ENCODE measurements around the gene PAF1.

The PAF1 gene

DNA sequence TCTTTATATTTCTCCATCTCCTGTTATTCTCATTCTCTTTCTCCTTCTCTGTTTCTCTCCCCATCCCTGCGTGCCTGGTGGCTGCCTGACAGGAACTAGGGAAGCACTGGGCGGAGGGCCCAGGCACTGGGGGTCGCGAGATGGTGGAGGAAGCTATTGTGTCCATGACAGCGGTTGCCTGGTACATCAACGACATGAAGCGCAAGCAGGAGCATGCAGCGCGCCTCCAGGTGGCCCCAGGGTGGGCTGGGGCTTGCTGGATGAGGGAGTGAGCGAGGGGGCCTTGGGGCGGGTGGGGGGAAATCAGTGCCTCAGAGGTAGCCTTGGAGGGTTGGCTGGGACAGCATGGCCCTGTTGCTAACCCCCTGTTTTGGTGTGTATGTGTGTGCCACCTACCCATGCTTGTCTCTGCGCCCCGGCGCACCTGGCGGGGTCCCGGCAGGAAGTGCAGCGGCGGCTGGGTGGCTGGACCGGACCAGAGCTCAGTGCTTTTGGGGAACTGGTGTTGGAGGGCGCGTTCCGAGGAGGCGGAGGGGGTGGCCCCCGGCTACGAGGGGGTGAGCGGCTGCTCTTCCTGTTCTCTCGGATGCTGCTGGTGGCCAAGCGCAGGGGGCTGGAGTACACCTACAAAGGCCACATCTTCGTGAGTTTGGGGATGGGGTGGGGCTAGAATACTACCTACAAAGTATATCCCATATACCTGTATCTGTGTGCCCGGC, 26.7 kb upstream of the PAF1 start:
- DNase-seq, result no peak

DNA sequence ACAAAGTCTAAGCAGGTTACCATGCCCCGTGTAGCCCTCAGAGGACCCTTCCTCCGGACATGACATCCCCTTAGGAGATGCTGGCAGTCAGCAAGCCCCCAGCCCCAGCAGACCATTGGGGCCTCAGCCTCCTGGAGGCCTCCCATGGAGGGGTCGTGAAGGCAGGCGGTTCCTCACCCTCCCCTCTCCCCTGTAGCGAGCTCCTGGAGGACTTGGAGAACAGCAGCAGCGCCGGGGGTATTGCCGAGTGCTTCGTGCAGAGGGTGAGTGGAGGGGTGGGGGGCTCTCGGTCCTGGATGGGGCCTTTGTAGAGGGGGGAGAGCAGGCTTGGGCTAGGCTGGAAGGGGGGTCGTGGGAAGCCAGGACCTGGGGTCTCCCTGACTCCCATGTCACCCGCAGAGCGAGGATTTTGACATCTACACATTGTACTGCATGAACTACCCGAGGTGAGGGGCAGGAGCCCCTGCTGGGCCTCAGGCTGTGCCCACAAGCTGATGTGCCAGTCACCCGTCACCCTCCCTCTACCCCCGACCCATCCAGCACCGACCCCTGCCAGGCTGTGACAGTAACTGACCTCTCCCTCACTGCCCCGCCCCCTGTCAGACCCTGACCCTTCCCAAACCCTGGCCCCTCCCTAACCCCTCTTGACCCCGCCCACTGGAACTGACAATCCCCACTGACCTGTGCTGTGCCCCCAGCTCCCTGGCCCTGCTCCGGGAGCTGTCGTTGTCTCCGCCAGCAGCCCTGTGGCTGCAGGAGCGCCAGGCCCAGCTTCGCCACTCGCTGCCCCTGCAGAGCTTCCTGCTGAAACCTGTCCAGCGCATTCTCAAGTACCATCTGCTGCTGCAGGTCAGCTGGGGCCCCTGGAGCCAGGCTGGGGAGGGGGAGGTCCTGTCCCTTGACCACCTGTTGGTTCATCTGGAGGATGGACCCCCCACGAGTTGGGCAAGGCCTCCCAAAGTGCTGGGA, 25.5 kb upstream of the PAF1 start:
- no peak for DNase-seq

DNA sequence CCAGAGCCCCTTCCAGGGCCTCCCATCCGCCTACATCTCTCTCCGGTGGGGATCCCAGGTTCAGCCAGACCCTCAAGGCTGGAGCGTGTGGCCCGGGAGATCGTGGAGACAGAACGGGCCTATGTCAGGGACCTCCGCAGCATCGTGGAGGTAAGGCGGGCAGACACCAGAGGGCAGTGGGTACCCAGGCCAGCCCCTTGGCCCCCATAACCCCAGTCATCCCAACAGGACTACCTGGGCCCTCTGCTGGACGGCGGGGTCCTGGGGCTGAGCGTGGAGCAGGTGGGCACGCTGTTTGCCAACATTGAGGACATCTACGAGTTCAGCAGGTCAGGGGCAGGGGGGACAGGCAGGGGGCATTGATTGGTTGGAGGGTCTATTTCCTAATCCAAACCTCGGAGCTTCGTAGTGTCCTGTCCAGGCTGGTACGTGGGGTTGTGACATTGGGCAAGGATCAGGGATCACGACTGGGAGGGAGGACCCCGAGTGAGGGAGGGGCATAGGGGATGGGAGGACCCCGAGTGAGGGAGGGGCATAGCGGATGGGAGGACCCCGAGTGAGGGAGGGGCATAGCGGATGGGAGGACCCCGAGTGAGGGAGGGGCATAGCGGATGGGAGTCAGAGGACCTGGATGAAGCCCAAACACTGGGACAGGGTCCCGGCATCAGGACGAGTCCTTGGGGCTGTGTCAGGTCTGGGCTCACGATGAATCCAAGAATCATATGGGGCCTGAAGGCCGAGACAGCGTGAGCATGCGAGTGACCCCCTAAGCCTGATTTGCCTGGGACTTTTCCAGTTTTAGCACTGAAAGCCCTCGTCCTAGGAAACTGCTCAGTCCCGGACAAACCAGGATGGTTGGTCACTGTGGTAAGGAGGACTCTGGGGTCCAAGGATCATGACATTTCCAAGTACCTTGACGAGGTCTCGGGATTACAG, 24.5 kb upstream of the PAF1 start:
- no peak for DNase-seq

DNA sequence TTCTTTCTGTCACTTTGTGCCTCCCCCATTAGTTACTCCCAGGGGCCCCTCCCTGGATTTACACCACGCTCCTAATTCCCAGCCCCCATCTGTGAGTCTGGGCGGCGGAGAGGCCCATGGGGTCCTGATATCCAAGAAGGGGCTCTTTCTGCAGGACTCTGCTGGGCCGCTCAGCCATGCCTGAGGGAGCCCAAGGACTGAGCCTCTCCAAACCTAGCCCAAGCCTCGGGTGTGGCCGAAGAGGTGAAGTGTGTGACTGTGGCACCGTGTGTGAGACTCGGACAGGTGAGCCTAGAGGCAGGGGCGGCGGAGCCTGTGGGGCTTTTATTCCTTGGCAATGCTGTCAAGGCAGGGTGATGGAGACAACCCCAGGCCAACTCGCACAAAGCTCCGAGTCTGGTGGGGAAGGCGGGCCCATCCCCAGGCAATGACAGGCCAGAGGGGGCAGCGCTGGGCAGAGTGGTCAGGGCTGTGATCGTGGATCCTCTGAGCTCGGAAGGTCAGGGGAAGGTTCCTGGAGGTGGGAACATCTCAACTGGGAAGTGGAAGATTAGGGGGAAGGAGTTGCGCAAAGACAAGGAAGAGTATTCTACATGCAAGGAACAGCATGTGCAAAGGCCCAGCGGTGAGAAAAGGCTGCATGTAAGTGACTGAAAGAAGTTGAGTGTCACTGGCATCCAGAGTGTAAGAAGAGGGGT, 23.2 kb upstream of the PAF1 start:
- peak in 1 of 51 donors; percentile 6 for DNase-seq

DNA sequence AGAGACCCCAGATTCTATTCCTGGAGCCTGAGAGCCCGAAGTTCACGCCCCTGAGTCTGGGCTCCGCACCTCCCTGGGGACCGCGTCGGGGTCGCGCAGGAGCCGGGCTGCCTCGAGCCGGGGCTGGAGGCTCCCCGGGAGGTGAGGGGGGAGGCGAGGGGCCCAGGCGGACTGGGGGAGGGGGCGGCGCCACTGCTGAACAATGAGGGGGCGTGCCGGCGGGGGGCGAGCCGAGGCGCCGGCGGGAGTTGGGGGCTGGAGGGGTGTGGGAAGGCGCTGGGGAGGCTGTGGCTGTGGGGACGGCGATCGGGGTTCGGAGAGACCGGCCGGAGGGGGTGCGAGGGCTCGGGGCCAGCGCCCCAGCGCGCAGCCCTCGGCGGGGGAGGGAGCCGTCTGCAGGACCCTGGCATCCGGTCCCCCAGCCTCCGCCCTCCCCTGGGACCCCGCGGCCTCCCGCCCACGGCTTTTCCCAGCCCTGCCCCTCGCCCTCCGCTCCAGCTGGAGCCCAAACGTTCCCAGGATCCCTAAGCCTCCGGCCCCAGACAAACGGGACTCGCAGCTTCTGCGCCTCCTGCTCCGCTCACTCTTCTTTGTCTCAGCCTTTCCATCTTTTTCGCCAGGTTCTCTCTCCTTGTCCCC, 22.5 kb upstream of the PAF1 start:
- peak in 8 of 51 donors; percentile 12 to 39 (median 26) for DNase-seq

DNA sequence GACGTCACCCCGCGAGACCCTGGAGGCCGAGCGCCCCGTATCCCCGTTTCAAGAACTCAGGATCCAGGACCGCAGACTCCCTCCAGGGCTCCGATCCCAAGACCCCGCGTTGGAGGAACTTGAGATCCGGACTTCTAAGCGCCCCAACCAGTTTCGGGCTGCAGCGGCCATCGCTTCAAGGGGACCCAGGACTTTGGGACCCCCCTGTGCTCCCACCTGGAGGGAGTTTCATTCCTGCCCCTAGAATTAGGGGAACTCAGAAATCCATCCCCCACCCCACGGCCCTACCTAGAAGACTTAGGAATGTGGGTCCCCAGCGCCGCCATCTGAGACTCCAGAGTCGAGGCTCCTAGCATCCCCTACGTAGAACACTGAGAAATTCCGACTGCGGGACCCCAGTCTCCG, 22.0 kb upstream of the PAF1 start:
- DNase-seq, result peak in 6 of 51 donors; percentile 14 to 51 (median 34)

DNA sequence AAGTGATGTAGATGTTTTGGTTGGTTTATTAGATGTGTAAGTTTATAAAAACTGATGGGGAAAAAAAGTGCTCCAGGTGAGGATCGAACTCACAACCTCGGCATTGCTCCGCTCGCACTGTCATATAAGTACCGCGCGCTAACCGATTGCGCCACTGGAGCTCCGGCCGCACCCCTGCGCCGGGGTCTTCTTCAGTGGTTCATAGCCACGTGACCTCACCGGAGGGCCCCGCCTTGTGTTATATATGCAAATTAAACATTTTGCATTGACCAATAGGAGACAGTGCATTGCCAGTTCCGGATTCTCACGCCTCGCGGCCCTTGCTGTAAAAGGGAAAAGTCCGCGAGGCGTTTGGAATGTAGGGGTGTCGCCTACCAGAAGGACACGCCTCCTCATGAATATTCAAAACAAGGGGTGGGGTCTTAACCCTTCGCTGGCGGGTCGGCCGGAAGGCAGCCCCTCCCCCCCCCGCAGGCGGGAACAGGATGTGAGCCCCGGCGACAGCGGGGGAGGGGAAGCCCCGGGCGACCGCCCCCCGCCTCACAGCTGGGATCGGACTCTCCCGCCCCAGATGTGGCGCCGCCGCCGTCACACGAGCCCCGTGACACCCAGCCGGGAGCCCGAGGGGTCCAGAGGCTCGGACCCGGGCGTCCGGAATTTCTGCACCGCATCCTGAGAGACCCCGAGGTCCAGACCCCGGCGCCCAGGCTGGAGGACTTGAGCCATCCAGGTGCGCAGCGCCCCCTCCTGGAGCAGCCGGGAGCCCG, 21.4 kb upstream of the PAF1 start, which contains the start of gene PLEKHG2:
Gene PLEKHG2, plus strand, starts transcription at position 570 of the 767 bp plus-strand sequence. CDS start 1,418 bp downstream, outside the sequence.
- DNase-seq, result peak; percentile 51 to 98 (median 88)

DNA sequence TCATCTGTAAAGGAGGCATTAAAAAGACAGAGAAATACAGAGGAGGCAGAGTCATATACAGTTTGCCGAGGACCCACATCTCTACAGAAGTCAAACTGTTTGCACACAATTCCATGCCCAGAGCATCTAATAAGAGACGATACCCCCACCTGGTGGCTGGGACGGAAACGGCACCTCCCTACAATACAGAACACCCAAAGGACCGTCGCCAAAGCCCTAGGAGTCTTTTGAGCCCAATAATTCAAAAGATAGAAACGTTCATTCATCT, 20.9 kb upstream of the PAF1 start:
- DNase-seq, result peak in 46 of 51 donors; percentile 25 to 95 (median 75)

DNA sequence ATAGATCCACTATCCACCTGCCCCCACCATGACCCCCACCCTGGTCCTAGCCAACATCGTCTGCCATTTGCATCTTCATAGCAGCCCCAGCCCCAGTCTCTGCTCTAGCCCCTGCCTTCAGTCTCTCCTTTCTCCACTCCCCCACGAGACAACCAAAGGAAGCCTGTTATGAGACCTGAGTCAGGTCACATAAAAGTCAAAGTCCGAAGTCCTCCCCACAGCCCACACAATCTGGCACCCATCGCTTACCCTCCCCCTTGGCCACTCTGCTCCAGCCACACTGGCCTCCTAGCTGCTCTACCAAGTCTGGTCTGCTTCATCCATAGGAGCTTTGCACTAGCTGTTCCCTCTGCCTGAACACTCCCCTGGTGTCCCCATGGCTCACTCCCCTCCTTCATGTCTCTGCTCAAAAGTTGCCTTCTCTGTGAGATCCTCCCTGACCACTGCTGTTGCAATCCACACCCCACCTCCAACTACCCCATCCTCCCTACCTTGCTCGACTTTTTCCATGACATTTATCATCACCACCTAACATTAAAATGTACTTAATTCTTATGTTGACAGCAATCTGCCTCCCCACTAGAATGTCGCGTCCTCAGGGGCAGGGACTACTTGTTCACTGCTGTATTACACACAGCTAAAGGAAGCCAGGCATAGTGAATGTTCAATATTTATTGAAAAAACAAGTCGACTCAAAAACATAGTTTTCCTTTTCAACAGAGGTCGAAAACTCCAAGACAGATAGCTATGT, 20.4 kb upstream of the PAF1 start:
- DNase-seq, result peak in 5 of 51 donors; percentile 8 to 80 (median 14)

DNA sequence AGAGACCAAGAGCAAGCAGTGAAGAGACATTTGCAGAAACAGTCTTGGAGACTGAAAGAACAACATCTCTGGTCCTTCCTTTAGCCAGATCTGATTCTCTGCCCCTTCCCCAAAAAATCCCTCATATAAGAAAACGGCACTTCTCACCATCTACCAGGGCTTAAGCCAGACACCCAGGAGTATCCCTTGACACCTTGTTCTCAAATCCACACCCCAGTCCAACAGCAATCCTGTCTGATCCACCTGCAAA, 19.9 kb upstream of the PAF1 start:
- no peak for DNase-seq

DNA sequence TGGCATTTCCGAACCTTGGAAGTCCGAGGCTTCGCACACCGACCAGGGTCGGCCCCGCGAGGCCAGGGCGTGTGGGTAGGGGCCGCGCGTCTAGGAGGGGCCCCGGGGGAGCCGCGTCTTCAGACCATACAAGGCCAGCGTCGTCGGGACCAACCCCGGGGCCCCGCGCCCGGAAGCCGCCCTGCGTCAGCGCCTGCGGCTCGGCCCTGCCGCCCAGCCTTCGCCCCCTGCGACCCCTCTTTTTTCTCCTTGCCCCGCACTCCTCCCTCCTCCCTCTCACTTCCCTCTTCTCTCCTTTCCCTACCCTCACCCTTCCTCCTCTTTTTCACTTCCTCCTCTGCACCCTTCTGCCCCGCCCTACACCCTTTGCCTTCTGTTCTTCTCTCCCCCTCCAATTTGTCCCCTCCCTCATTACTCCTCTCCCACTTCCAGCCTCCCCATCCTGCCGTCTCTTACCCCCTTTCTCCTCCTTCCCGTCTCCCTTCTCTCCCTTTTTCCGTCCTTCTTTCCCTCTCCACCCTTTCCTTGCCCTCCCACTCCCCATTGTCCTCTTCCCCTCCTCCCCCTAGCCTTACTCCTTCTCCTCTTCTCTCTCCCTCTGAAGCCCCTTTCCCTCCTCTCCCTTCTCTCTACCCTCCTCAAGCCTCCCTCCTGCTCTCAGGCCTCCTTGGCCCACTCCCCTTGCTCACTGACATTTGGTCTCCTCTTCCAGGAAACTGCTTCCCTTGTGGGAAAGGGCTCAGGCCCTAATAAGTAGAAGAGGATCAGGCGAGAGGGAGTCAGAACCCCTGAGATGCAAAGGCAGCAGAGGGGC, 19.3 kb upstream of the PAF1 start:
- peak in 23 of 51 donors; percentile 15 to 69 (median 43) for DNase-seq

DNA sequence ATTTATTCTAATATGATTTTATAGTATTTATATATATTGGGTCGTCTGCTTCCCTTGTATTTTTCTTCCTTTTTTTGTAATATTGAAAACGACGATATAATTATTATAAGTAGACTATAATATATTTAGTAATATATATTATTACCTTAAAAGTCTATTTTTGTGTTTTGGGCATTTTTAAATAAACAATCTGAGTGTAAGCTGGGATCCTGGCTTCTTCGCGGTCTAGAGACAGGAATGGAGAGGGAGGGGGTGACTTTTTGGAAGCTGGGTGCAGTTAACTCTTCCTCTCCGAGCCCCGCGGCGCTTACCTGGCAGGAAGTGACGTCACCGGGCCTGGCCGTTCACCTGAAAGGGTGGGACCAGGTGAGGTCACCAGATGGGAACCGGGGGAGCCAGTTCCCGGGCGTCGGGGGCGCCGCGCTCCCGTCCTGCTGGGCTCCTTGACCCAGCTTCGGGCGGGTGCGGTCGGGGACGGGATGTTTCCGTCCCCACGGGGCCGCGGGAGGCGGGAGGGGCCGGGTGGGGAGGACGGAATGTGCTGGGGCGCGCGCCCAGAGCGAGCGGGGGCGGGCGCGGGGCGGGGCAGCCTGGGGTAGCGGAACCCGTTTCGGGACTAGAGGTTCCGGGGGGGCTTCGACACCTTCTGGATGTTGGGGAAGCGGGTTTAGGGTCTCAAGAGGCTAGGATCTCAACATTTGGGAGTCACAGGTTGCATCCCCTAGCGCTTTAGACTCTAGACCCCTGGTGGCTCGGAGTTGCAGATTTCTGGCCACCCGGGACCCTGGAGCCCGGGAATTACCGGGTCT, 18.5 kb upstream of the PAF1 start:
- peak in 44 of 51 donors; percentile 17 to 85 (median 58) for DNase-seq

DNA sequence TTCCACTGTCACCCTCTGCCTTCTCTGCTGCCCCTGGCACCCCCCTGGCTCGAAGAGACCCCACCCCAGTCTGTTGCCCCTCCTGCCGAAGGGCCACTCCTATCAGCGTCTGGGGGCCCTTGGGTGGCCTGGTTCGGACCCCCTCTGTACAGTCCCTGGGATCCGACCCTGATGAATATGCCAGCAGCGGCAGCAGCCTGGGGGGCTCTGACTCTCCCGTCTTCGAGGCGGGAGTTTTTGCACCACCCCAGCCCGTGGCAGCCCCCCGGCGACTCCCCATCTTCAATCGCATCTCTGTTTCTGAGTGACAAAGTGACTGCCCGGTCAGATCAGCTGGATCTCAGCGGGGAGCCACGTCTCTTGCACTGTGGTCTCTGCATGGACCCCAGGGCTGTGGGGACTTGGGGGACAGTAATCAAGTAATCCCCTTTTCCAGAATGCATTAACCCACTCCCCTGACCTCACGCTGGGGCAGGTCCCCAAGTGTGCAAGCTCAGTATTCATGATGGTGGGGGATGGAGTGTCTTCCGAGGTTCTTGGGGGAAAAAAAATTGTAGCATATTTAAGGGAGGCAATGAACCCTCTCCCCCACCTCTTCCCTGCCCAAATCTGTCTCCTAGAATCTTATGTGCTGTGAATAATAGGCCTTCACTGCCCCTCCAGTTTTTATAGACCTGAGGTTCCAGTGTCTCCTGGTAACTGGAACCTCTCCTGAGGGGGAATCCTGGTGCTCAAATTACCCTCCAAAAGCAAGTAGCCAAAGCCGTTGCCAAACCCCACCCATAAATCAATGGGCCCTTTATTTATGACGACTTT, 17.7 kb upstream of the PAF1 start:
- DNase-seq, result peak in 4 of 51 donors; percentile 33 to 71 (median 37)

DNA sequence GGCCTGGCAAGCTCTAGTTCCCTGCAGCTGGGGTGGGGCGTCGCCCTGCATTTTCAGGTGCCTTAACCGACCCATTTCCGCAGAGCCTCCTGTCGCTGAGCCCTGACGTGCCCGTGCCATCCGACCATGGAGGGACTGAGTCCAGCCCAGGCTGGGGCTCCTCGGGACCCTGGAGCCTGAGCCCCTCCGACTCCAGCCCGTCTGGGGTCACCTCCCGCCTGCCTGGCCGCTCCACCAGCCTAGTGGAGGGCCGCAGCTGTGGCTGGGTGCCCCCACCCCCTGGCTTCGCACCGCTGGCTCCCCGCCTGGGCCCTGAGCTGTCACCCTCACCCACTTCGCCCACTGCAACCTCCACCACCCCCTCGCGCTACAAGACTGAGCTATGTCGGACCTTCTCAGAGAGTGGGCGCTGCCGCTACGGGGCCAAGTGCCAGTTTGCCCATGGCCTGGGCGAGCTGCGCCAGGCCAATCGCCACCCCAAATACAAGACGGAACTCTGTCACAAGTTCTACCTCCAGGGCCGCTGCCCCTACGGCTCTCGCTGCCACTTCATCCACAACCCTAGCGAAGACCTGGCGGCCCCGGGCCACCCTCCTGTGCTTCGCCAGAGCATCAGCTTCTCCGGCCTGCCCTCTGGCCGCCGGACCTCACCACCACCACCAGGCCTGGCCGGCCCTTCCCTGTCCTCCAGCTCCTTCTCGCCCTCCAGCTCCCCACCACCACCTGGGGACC, 16.9 kb upstream of the PAF1 start:
- DNase-seq, result peak in 9 of 51 donors; percentile 18 to 49 (median 37)

DNA sequence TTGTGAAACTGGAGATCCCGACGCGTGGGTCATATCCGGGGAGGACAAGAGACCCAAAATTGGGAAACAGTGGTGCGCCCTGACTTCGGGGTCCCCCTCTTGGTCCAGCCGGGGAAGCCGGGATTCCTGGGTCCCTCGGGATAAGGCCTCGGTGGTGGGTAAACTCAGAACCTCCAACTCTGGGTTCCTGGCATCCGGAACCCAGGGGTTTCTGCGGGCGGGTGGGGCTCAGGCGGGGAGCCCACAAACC, 16.4 kb upstream of the PAF1 start:
- DNase-seq, result no peak

Data from hypothalamus (tissue), 51 donors.